Activated effector memory CD4-positive, alpha-beta T cell treated with anti-CD3 and anti-CD28 coated beads, Interleukin-2, amount 50 U/mL, for 16 hours (primary cell): ENCODE measurements around the gene FBXO2.
A peak's percentile ranks its signal among the peaks of the same experiment; 100 is the strongest.

ENCODE experiments used
- DNase-seq: peaks from one replicate; pipeline ENCODE4 v3.0.0-alpha.2; 2020

Gene FBXO2

DNA sequence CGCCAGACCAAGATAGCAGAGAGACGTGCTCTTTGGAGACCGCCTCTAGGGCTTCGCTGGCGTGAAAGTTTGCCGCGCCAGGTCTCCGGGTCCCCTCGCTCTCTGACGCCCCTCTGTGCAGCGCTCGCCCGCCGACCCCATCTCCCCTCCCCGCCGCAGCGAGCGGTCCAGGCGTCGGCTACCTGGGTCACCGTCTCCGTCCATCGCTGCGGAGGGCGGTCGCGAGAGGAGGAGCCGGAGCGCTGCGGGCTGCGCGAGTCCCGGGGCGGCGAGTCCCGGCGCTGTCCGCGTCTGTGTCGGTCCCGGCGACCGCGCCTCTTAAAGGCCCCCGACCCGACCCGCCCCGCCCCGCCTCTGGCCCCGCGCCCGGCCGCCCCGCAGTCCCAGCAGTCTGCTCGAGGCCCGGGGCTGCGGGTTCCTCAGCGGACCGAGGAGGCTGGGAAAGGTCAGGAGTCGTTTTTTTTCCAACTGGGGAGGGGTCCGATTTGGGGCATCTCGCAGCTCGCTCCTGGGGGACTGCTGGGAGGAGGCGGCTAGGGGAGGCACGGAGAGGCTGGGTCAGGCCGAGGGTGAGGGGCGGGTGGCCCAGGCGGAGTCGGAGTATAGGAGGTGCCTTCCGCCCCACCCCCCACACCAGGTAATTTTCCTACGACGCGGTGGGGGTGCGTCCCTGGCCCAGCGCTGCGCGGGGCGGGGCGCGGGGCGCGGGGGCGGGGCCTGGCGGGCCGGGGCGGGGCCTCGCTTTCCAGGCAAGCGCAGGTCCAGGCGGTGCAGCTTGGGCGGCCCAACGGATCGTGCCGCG lies at the start of gene FBXO2, which contains the start of gene FBXO44:
TSS of gene FBXO2 (minus strand) at position 293 of the 802 bp plus-strand sequence. CDS start at position 204, 89 bp downstream.
TSS of gene FBXO44 (plus strand) at position 741 of the 802 bp plus-strand sequence. CDS start 959 bp downstream, outside the sequence.
- peak; percentile 90 for DNase-seq

- DNase-seq = no peak
Measured at GRCh38 chr1:11703357-11704193, 49.3 kb upstream of the FBXO2 start.

DNA sequence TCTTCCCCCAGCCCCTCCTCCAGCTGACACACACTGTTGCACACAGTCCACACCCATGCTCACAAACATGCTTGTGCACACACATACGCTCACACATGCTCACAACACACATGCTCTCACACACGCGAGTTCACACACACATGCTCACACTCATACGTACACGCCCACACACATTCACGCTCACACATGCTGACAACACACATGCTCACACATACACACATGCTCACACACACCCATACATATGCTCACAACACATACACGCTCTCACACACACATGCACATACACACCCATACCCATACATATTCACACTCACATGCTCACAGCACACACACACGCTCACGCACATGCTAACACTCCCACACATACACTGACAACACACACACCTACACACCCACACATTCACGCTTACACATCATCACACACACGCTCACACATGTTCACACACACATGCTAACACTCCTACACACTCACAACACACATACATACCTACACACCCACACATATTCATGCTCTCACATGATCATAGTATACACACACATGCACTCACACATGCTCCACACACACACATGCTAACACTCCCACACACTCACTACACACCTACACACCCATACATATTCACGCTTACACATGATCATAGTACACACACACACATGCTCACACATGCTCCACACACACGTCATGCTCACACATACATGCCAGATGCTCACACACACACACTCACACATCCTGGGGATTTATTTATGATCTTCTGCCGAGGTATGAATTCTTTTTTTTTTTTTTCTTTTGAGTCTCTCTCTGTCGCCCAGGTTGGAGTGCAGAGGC lies 48.0 kb upstream of the FBXO2 start:
- no peak for DNase-seq

DNA sequence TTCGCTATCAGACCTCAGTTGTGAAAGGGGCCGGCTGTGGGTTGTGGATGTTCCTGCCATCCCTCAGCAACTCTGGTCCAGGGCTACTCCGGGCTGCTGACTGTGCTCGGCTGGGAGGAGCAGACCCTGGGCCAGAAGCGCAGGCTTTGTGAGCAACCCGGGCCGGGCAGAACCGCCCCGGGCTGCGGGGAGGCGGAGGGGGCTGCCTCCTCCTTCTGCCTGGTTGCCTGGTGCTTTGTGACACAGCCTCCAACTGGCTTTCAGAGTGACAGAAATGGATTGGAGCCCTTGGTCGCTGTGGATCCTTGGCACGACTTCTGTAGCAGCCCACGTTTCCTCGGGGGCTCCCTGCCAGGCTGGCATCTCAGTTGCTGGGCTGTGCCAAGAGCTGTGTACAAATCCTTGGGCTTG lies 47.3 kb upstream of the FBXO2 start:
- DNase-seq = no peak

DNA sequence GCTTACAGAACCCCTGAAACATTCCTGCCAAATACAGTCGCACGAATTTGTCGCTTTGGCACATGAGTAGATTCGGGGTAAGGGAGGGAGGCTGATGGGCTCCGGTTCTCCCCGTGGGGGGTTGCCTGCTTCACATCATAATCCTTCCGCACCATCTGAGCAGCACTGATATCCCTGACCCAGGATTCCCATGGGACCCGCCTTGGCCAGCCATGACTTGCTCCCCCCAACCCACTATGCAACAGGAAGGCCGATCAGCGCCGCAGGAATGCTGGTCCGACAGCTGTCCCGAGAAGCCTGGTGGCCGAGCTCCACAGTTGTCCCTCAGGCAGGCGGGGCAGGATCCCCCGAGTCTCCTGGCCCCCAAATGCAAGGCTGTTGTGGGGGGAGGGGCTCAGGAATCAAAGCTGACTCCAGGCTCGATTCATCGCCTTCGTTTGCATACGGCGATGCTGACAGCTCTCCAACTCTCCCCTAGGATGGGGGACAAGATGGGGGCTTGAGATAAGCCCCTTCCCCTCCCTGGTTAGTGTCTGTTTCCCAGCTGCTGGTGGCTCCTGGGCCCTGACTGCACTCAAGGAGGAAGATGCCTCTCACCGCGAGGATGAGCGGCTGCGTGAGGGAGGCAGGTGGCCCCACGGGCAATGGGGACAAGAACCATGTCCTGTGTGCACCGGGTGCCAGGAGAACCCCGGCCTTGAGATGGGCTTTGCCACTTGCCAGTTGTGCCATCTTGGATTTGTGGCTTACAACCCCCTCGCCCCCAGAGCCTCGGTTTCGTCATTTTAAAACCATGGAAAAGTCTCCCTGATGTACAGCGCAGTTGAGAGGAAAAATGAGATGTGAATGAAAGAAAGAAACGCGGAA lies 46.6 kb upstream of the FBXO2 start:
- no peak for DNase-seq

- DNase-seq = no peak
Measured at GRCh38 chr1:11697893-11698210, 43.6 kb upstream of the FBXO2 start.

DNA sequence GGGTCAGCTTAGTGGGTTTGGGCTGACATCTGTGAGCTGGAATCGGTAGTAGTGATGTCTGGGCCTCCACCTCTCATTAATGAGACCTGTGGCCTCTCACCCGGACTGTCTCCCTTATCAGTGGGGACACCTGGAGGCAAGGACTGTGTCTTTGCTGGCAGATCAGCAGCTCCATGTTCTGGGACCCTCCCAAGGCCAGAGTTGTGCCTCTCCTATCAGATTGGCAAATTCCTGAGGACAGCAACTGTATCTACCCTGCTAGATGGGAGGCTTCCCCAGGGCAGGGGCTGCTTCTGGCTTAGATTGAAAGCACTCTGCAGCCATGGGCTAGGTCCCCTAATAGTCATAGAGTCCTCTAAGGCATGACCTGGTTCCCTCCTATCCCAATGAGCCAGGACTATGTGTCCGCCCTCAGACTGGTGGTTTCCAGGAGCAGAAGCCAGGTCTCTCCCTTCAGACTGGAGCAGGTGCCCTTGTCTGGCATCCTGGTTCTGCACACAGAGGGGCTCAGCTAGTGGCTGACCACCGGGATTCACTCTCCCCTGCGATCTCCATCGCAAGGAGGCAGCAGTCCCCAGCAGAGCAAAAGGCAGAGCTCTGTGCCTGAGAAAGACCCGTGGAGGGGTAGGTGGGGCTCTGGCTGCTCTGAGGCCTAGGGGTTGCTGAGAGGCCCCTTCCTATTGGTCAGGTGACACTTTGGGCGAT lies 43.1 kb upstream of the FBXO2 start:
- DNase-seq = no peak

DNA sequence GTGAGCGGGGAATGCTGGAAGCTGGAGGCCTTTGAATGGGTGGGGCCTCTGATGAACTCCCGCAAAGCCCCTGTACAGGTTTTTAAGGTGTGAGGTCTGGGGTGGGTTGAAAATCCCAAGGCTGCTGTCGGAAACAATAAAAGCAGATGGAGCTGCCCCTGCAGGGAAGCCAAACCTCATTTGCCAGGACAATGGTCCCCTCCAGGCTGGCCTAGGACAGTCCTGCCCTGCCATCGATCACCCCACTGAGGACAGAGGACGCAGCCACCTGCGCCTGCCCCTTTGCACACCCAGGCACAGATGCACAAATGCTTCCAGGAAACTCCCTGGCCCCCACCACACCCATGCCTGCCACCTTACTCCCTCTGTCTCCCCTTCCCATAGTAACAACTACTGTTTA lies 41.6 kb upstream of the FBXO2 start:
- no peak for DNase-seq

- no peak for DNase-seq
Measured at GRCh38 chr1:11693917-11694316, 39.7 kb upstream of the FBXO2 start.

DNA sequence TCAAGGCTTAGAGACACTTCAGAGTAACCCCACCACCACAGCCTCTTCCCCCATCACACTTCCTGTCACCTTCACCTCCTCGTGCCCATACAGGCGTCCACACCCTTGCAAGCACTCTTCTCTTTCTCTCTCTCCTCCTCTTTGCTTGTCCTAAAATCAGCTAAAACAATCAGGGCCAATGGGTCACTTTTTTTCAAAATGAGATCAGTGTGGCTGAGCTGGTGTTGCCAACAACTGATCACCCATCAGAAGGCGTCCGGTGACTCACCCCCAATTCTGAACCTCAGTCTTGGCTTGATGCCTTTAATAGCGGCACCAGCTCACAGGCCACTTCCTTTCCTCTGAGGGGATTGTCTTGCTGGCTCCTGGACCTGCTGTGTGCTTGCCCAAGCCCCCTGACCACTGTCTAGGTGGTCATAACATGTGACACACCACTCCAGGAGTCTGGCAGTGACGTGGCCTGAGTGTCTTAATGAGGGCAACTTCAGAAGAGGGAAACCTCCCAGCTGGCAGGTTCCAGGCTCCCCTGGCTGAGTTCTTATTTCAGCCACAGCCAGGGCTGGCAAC lies 38.9 kb upstream of the FBXO2 start:
- DNase-seq = peak; percentile 72

DNA sequence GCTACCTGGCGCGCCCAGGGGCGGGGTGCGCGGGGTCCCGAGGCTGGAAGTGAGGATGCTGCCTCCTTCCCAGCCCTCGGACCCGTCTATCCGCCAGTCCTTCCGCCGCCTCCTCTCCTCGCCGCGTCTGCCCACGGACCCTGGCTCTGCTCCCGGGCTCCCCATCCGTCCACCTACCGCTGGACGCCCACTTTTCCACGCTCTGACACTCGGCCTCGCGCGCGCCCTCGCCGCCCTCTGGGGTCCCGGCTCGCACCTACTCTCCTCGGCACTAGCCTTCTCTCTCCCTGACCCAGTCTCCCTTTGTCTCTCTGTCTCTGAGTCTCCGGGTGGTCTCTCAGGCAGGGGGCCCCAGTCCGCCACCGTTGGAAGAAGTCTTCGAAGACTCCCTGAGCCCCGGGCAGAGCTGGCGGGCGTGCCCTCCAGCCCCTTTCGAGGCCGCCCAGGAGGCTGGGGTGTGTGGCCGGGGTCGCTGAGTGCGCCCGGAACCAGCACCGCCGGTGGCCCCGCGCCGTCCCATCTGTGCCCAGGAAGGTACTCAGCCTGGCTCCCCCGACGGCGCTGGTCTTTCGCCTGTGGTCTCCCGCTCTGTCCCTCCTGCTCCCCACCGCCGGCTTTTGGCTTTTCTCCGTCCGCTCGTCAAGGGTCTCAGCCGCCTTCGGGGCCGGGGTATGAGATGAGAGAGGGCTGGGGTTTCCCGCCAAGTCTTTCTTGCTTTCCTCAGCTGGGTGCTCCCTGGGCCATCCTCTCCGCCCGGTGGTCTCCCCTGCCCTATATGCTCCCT lies 37.9 kb upstream of the FBXO2 start:
- DNase-seq = no peak

DNA sequence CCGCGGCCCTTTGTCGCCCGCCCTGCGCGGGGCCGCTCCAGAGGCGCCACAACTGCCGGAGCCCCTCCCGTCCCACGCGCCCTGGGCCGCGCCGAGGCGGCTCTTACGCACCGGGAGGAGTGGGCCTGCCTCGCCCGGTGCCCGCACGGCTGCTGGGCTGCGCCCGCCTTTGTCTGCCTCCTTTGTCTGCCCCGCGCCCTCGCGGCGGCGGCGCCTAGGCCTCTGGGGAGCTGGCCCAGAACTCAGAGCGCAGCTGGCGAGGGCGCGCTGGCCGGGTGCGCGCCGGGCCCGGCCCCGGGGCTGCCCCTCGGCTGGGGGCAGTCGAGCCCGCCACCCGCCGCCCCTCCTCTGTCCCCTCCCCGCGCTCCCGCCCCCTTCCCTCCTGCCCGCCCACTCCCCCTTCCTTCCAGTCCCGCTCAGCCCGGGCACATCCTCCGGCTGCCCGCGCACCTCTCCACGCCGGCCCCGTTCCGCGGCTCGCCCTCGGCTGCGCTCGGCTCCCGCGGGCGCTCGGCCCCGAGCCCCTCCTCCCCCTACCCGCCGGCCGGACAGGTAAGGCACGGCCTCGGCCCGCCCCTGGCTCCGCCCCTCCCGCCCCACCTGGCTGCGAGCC lies 37.2 kb upstream of the FBXO2 start, which contains the start of gene DRAXIN:
TSS of gene DRAXIN (plus strand) at position 409 of the 613 bp plus-strand sequence. CDS start 14,549 bp downstream, outside the sequence.
- DNase-seq = no peak

- DNase-seq = no peak
Measured at GRCh38 chr1:11690397-11691301, 36.4 kb upstream of the FBXO2 start.

GRCh38 chr1:11688506-11688905 lies 34.3 kb upstream of the FBXO2 start:
- no peak for DNase-seq

GRCh38 chr1:11685210-11685752 lies 31.1 kb upstream of the FBXO2 start:
- no peak for DNase-seq

DNA sequence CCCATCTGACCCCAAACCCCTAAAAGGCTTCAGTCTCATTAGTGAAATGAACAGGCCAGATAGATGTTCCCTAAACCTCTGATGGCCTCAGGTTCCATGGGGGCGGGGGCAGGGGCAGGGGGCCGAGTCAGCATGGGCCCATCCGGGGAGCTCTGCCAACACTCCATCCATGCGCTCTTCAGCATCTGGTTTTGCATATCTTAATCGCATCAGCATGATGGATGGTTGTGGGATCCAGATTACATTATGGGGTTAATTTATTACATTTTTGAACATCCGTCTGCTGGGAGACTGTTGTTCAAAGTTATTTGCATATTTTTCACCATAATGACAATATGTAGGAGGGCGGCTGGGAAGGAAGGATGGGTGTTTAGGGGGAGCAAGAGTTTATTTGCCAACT lies 29.8 kb upstream of the FBXO2 start:
- no peak for DNase-seq

- no peak for DNase-seq
Measured at GRCh38 chr1:11682799-11683198, 28.6 kb upstream of the FBXO2 start.

DNA sequence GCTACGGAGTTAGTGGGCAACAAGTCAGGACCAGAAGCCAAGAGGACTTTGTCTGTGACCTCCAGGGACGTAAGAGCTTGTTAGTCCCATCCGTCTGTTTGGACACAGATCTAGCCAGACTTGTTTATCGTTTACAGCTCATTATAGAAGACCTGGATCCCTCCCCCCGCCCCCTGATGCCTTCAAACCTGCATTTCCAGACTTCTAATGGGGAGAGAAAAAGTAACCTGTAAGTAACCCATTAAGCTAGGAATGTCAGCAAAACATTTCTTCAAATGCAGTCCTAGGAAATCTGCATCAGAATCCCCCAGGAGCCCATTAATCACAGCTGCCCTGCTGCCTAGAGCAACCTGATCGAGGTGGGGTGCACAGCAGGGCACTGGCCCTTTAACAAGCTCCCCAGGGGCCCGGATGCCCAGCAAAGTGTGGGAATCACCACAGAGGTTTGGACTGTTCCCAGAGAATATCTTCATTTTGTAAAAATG lies 28.1 kb upstream of the FBXO2 start:
- no peak for DNase-seq
